Endothelial cell of umbilical vein (primary cell): Measurements from ENCODE around the gene FGF22. TPM values are rescaled to one million over a fixed set of nuclear protein-coding genes. Genes with fewer than 3 reads are reported as not detected.
"Not testable (repeated sequence)": the region's sequence is repeated elsewhere in the genome, so short reads cannot be mapped to it uniquely, and the experiment has no call there.

Source experiments
- BruUV-seq: library from RNA; stranded (reverse); fragments of 400-500 nt; replicated peaks from 2 replicates; lab custom pipeline; 2021; lab: Mats Ljungman, UMichigan
- CTCF ChIA-PET: fragments of 300-600, 350-600 bp; sonication (Branson Sonifier 250); formaldehyde crosslinking; loops from one replicate; lab custom pipeline; 2021; ENCODE audit warnings: antibody characterized with exemption, inconsistent platforms; lab: Charles Lee
- POLR2A ChIA-PET: fragments of 300-600, 350-600 bp; sonication (Branson Sonifier 250); formaldehyde crosslinking; loops from one replicate; lab custom pipeline; 2021; ENCODE audit warnings: antibody characterized with exemption, inconsistent platforms; lab: Charles Lee
- DNase-seq: peaks from one replicate; pipeline ENCODE4 v3.0.0-alpha.2; 2011; ENCODE audit warnings: low read depth, low spot score
- FAIRE-seq: peaks from 2 replicates; lab custom pipeline; 2011; peaks lifted over from hg19 to GRCh38; lab: Jason Lieb, UNC
- H2AFZ ChIP-seq: 2 replicates; pipeline ENCODE4 v1.6.0; 2012; ENCODE audit warnings: low read depth, low read length, control low read depth, inconsistent platforms
- H3K27ac ChIP-seq: 2 replicates; pipeline ENCODE4 v1.5.1; 2011; ENCODE audit warnings: low read depth, mild to moderate bottlenecking, control low read depth, low read length, moderate library complexity; ENCODE audit not compliant: insufficient read depth
- H3K27me3 ChIP-seq, 2 experiments: 2 replicates each; pipeline versions ENCODE4 v1.6.0 to v1.6.1; 2011; ENCODE audit warnings: low read length in 2 of 2, mixed read lengths in 1 of 2; ENCODE audit not compliant: control insufficient read depth in 2 of 2, insufficient read depth in 2 of 2
- H3K36me3 ChIP-seq, 2 experiments: 2 replicates in 1 of 2; 3 replicates in 1 of 2; pipeline ENCODE4 v1.5.1; 2011; ENCODE audit warnings: low read length in 2 of 2, mild to moderate bottlenecking in 1 of 2, moderate library complexity in 1 of 2; ENCODE audit not compliant: control insufficient read depth in 2 of 2, insufficient read depth in 2 of 2; ENCODE audit errors: extremely low read depth in 1 of 2
- H3K4me1 ChIP-seq: 3 replicates; pipeline ENCODE4 v1.5.1; 2011; ENCODE audit warnings: mild to moderate bottlenecking, low read length; ENCODE audit not compliant: control insufficient read depth, insufficient read depth; ENCODE audit errors: extremely low read depth
- H3K4me2 ChIP-seq: 2 replicates; pipeline ENCODE4 v1.6.1; 2011; ENCODE audit warnings: low read length, control low read depth, mixed read lengths; ENCODE audit not compliant: insufficient read depth
- H3K4me3 ChIP-seq, 3 experiments: fragments of 200-600 bp in 1 of 3; sonication (generic), shearing (Covaris generic) in 1 of 3; replicated peaks in 1 of 3; 2 replicates each; pipeline ENCODE4 v1.5.1; 2011 to 2016; ENCODE audit warnings: control low read depth in 3 of 3, low read length in 3 of 3, mild to moderate bottlenecking in 2 of 3, inconsistent platforms in 1 of 3, low read depth in 1 of 3, moderate library complexity in 1 of 3; ENCODE audit not compliant: insufficient read depth in 1 of 3
- H3K79me2 ChIP-seq: 2 replicates; pipeline ENCODE4 v1.6.0; 2012; ENCODE audit warnings: low read length, inconsistent platforms; ENCODE audit not compliant: control insufficient read depth, insufficient read depth
- H3K9ac ChIP-seq: replicated peaks from 2 replicates; pipeline ENCODE3; 2011; ENCODE audit warnings: low read length, control low read depth; ENCODE audit not compliant: insufficient read depth; ENCODE audit errors: extremely low read depth
- H3K9me1 ChIP-seq: replicated peaks from 3 replicates; pipeline ENCODE4 v1.6.0; 2011; ENCODE audit warnings: mild to moderate bottlenecking, low read length; ENCODE audit not compliant: control insufficient read depth, insufficient read depth; ENCODE audit errors: extremely low read depth
- H3K9me3 ChIP-seq: replicated peaks from 2 replicates; pipeline ENCODE4 v1.5.1; 2012; ENCODE audit warnings: low read length, inconsistent platforms; ENCODE audit not compliant: control insufficient read depth, insufficient read depth
- H4K20me1 ChIP-seq: replicated peaks from 2 replicates; pipeline ENCODE3; 2011; ENCODE audit warnings: mild to moderate bottlenecking, low read length; ENCODE audit not compliant: control insufficient read depth, insufficient read depth; ENCODE audit errors: extremely low read depth
- EZH2 ChIP-seq: IDR thresholded peaks from 2 replicates; pipeline ENCODE4 v1.6.1; 2012; ENCODE audit warnings: borderline replicate concordance, low read depth, mild to moderate bottlenecking, moderate library complexity, low read length, inconsistent platforms; ENCODE audit not compliant: severe bottlenecking
- GATA2 ChIP-seq: IDR thresholded peaks from 2 replicates; pipeline ENCODE4 v1.7.0; 2011; ENCODE audit warnings: low read depth, mild to moderate bottlenecking, moderate library complexity, mixed read lengths, low read length; ENCODE audit not compliant: insufficient read length, insufficient read depth
- MYC ChIP-seq: IDR thresholded peaks from one replicate; pipeline ENCODE4 v1.6.1; 2011; ENCODE audit warnings: mild to moderate bottlenecking, low read depth, low read length
- POLR2A ChIP-seq: IDR thresholded peaks from 2 replicates; pipeline ENCODE4 v1.6.1; 2012; ENCODE audit warnings: low read depth, mild to moderate bottlenecking, control low read depth, low read length
- POLR2AphosphoS5 ChIP-seq: IDR thresholded peaks from 2 replicates; pipeline ENCODE4 v1.6.1; 2012; ENCODE audit warnings: low read depth, mild to moderate bottlenecking, control low read depth, low read length, moderate library complexity; ENCODE audit not compliant: insufficient read depth
- dilution Hi-C: fragments of 300-500 bp; cut with MboI; formaldehyde crosslinking; loops from one replicate; pipeline ENCODE4 v1.15.0; 2019; ENCODE audit warnings: low sequenced_read_pairs; ENCODE audit not compliant: extremely low pct_ligation_motif_present
- intact Hi-C: fragments of 100-400 bp; cut with micrococcal nuclease; formaldehyde crosslinking; loops from one replicate; pipeline ENCODE4 v1.10.0; 2022
- polyA plus RNA-seq, 4 experiments: library from polyadenylated mRNA; depleted of rRNA in 3 of 4; stranded (reverse) in 3 of 4; unstranded in 1 of 4; fragments of >200 nt; gene quantifications; 2 replicates each; pipeline versions ENCODE4 v1.2.1 to v1.2.3, GENCODE V29; 2011 to 2012; ENCODE audit warnings: missing spikeins in 1 of 4
- total RNA-seq: library from RNA; stranded (reverse); gene quantifications from 2 replicates; pipeline ENCODE4 v1.2.3, GENCODE V29; 2021
- TF ChIP-seq, protein P1 (sequence below), 2 donors: IDR thresholded peaks; 1 replicate in 1 of 2; 2 replicates in 1 of 2; pipeline ENCODE4 v1.5.1; 2011; ENCODE audit warnings: low read length in 2 of 2, mild to moderate bottlenecking in 2 of 2, moderate library complexity in 2 of 2, control low read depth in 1 of 2, inconsistent platforms in 1 of 2, low read depth in 1 of 2; ENCODE audit not compliant: insufficient read depth in 1 of 2; ENCODE audit errors: extremely low read depth in 1 of 2

Gene FGF22
- total and polyA plus RNA-seq, 2 donors (not counting 3 experiments of a cell fraction or from before 2014, with no cell fraction given): 0.07 TPM; not detected in 1

DNA sequence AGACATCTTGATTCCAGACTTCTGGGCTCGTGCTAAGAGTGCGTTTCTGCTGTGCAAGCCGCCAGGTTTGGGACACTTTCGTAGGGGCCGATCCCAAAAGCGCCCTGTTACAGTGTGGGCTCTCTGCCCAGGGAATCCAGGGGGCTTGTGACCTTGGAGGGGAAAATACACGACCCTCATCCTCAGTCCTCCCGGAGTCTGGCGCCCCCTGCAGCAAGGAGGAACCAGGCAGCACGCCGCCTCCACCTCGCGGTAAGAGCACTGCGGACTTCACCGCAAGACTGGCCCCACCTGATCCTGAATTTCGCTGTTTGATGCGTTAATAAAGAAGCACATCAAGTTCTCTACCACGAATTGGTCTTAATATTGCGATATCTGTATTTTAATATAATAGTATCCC, 11.5 kb upstream of the FGF22 start:
- POLR2A ChIA-PET: no interaction called here

DNA sequence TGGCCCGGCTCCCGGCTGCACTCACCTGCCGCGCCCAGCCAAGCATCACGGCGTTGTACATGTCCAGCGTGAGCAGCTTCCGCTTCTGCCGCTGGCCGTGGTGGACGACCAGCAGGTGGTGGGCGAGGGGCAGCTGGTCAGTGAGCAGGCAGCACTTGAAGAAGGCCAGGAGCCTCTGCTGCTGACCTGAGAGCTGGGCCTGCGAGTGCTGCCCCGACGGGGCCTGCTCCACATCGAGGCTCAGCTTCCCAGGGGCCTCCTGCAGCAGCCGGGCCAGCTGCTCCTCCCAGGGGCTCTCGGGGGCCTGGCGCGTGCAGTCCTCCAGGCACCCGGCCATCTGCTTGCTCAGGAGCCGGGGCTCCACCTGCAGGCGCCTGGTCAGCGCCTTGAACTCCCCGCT, 10.2 kb upstream of the FGF22 start:
- dilution Hi-C loops, H3K9ac ChIP-seq, FAIRE-seq, BruUV-seq, DNase-seq, H3K27ac ChIP-seq, H2AFZ ChIP-seq, H3K36me3 ChIP-seq, H3K27me3 ChIP-seq, H3K9me3 ChIP-seq, CTCF ChIA-PET, H4K20me1 ChIP-seq, H3K4me2 ChIP-seq, intact Hi-C loops, H3K9me1 ChIP-seq, POLR2A ChIA-PET, H3K4me3 ChIP-seq: not testable (repeated sequence)
- H3K79me2 ChIP-seq: peaks cover 13% of the 10 kb centered on the region
- peaks cover 16% of the 10 kb centered on the region for H3K4me1 ChIP-seq

More for the DNA sequence above, 11.5 kb upstream of the FGF22 start:
- Histone ChIP-seq H3K4me2 (no peak overlapping the region), H3K9ac (no peak overlapping the region), H3K4me3 (no peak overlapping the region), H3K27me3 (no peaks in the 10 kb centered on the region), H3K79me2 (peaks cover 13% of the 10 kb centered on the region), H3K4me1 (peaks cover 11% of the 10 kb centered on the region), H3K27ac (no peak overlapping the region), H3K36me3 (peaks cover 0 to 13% of the 10 kb centered on the region in 2 experiments), H4K20me1 (no peaks in the 10 kb centered on the region), H3K9me3 (no peaks in the 10 kb centered on the region), H2AFZ (no peak overlapping the region), H3K9me1 (no peaks in the 10 kb centered on the region)
- intact Hi-C loops (no loop called here), dilution Hi-C loops (no loop called here)
- no peak for FAIRE-seq
- TF ChIP-seq, protein P1, sequence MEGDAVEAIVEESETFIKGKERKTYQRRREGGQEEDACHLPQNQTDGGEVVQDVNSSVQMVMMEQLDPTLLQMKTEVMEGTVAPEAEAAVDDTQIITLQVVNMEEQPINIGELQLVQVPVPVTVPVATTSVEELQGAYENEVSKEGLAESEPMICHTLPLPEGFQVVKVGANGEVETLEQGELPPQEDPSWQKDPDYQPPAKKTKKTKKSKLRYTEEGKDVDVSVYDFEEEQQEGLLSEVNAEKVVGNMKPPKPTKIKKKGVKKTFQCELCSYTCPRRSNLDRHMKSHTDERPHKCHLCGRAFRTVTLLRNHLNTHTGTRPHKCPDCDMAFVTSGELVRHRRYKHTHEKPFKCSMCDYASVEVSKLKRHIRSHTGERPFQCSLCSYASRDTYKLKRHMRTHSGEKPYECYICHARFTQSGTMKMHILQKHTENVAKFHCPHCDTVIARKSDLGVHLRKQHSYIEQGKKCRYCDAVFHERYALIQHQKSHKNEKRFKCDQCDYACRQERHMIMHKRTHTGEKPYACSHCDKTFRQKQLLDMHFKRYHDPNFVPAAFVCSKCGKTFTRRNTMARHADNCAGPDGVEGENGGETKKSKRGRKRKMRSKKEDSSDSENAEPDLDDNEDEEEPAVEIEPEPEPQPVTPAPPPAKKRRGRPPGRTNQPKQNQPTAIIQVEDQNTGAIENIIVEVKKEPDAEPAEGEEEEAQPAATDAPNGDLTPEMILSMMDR (IDR thresholded peaks at IDR 0.05; ENCODE audit: extremely low read depth in 1 of 2, insufficient read depth in 1 of 2, low read depth in 1 of 2, low read length in 2 of 2): peak; percentile 8 to 12
- TF ChIP-seq MYC: no peak
- TF ChIP-seq POLR2AphosphoS5: no peak
- TF ChIP-seq GATA2: no peak
- TF ChIP-seq POLR2A: no peak
- TF ChIP-seq EZH2: no peak
- DNase-seq: no peak
- CTCF ChIA-PET: no interaction called here
- no TSS peak for BruUV-seq
